H9 (cell line): ENCODE results near the gene NOS3. TPM values are rescaled to one million over a fixed set of nuclear protein-coding genes. Genes with fewer than 3 reads are reported as not detected.

Experiments used
- DNase-seq: peaks from one replicate; pipeline ENCODE4 v3.0.0-alpha.2; 2017
- H2AFZ ChIP-seq: one replicate; pipeline ENCODE4 v1.6.1; 2013; ENCODE audit warnings: mild to moderate bottlenecking, low read length, control low read depth, moderate library complexity
- H2AK5ac ChIP-seq: 2 replicates; pipeline ENCODE4 v1.6.1; 2013; ENCODE audit warnings: low read length, control low read depth, mixed read lengths; ENCODE audit not compliant: insufficient read length
- H2BK120ac ChIP-seq: one replicate; pipeline ENCODE4 v1.6.1; 2013; ENCODE audit warnings: low read depth, mild to moderate bottlenecking, low read length, control low read depth, inconsistent platforms; ENCODE audit not compliant: poor library complexity, severe bottlenecking
- H2BK12ac ChIP-seq: 2 replicates; pipeline ENCODE4 v1.6.1; 2013; ENCODE audit warnings: low read length, control low read depth, mixed read lengths, low read depth; ENCODE audit not compliant: insufficient read length
- H2BK15ac ChIP-seq: 2 replicates; pipeline ENCODE4 v1.6.1; 2013; ENCODE audit warnings: low read depth, low read length, control low read depth
- H2BK20ac ChIP-seq: one replicate; pipeline ENCODE4 v1.6.1; 2013; ENCODE audit warnings: low read depth, mild to moderate bottlenecking, low read length, control low read depth, inconsistent platforms; ENCODE audit not compliant: poor library complexity, severe bottlenecking
- H2BK5ac ChIP-seq: 2 replicates; pipeline ENCODE4 v1.6.1; 2013; ENCODE audit warnings: low read length, control low read depth, mixed read lengths; ENCODE audit not compliant: insufficient read length
- H3K14ac ChIP-seq: 2 replicates; pipeline ENCODE4 v1.6.1; 2013; ENCODE audit warnings: low read length, control low read depth; ENCODE audit not compliant: insufficient read depth
- H3K18ac ChIP-seq: 2 replicates; pipeline ENCODE4 v1.6.1; 2013; ENCODE audit warnings: low read depth, mild to moderate bottlenecking, mixed read lengths, low read length, control low read depth; ENCODE audit not compliant: insufficient read length
- H3K23ac ChIP-seq: 2 replicates; pipeline ENCODE4 v1.6.1; 2013; ENCODE audit warnings: low read length, control low read depth, mixed read lengths, low read depth; ENCODE audit not compliant: insufficient read length
- H3K23me2 ChIP-seq: 2 replicates; pipeline ENCODE4 v1.6.1; 2013; ENCODE audit warnings: low read depth, mild to moderate bottlenecking, mixed read lengths, low read length, control low read depth; ENCODE audit not compliant: insufficient read length, poor library complexity, severe bottlenecking
- H3K27ac ChIP-seq: 2 replicates; pipeline ENCODE4 v1.5.1; 2013; ENCODE audit warnings: low read length, control low read depth, mixed read lengths, low read depth; ENCODE audit not compliant: insufficient read length
- H3K27me3 ChIP-seq: 2 replicates; pipeline ENCODE4 v1.6.1; 2013; ENCODE audit warnings: low read length, control low read depth, inconsistent platforms; ENCODE audit not compliant: insufficient read depth
- H3K4ac ChIP-seq: 2 replicates; pipeline ENCODE4 v1.6.1; 2013; ENCODE audit warnings: low read depth, mild to moderate bottlenecking, control low read depth, inconsistent platforms, low read length, moderate library complexity
- H3K4me1 ChIP-seq: 2 replicates; pipeline ENCODE4 v1.6.1; 2013; ENCODE audit warnings: low read length, control low read depth, inconsistent platforms; ENCODE audit not compliant: insufficient read depth
- H3K4me2 ChIP-seq: 2 replicates; pipeline ENCODE4 v1.6.1; 2013; ENCODE audit warnings: low read length, control low read depth, mixed read lengths; ENCODE audit not compliant: insufficient read length, insufficient read depth
- H3K56ac ChIP-seq: 2 replicates; pipeline ENCODE4 v1.6.1; 2013; ENCODE audit warnings: low read depth, mild to moderate bottlenecking, mixed read lengths, low read length, control low read depth; ENCODE audit not compliant: insufficient read length
- H3K79me1 ChIP-seq: 2 replicates; pipeline ENCODE4 v1.6.1; 2013; ENCODE audit warnings: low read depth, mild to moderate bottlenecking, moderate library complexity, low read length, control low read depth, inconsistent platforms; ENCODE audit not compliant: insufficient read depth, poor library complexity, severe bottlenecking
- H3K79me2 ChIP-seq: 2 replicates; pipeline ENCODE4 v1.6.1; 2013; ENCODE audit warnings: low read length, control low read depth, inconsistent platforms; ENCODE audit not compliant: insufficient read depth
- H3K9ac ChIP-seq: 2 replicates; pipeline ENCODE4 v1.6.1; 2013; ENCODE audit warnings: low read length, control low read depth, mixed read lengths; ENCODE audit not compliant: insufficient read length; ENCODE audit errors: extremely low read depth
- H3K9me3 ChIP-seq: one replicate; pipeline ENCODE4 v1.6.1; 2013; ENCODE audit warnings: low read depth, low read length, inconsistent platforms; ENCODE audit not compliant: control insufficient read depth
- H3T11ph ChIP-seq: one replicate; pipeline ENCODE4 v1.6.1; 2013; ENCODE audit warnings: mild to moderate bottlenecking, low read length, control low read depth, inconsistent platforms
- H4K20me1 ChIP-seq: one replicate; pipeline ENCODE4 v1.6.1; 2013; ENCODE audit not compliant: control insufficient read depth, insufficient read length, insufficient read depth
- H4K5ac ChIP-seq: 2 replicates; pipeline ENCODE4 v1.6.1; 2013; ENCODE audit warnings: low read depth, mild to moderate bottlenecking, mixed read lengths, low read length, control low read depth; ENCODE audit not compliant: insufficient read length
- H4K8ac ChIP-seq: replicated peaks from 2 replicates; pipeline ENCODE4 v1.6.1; 2013; ENCODE audit warnings: low read length, control low read depth, mixed read lengths, low read depth; ENCODE audit not compliant: insufficient read length
- H4K91ac ChIP-seq: 2 replicates; pipeline ENCODE4 v1.6.1; 2013; ENCODE audit warnings: low read depth, mild to moderate bottlenecking, moderate library complexity, mixed read lengths, low read length, control low read depth; ENCODE audit not compliant: insufficient read length
- H3K27ac Mint-ChIP-seq, 3 experiments: 2 replicates in 2 of 3; 3 replicates in 1 of 3; pipeline ENCODE4 v1.8.0; 2020 to 2021; ENCODE audit warnings: mixed read lengths in 3 of 3, mild to moderate bottlenecking in 1 of 3, moderate library complexity in 1 of 3
- H3K27me3 Mint-ChIP-seq: 2 replicates; pipeline ENCODE4 v1.8.0; 2021; ENCODE audit warnings: low read depth, mild to moderate bottlenecking, moderate library complexity, mixed read lengths
- H3K36me3 Mint-ChIP-seq, 3 experiments: 2 replicates in 2 of 3; 3 replicates in 1 of 3; pipeline ENCODE4 v1.8.0; 2020 to 2021; ENCODE audit warnings: low read depth in 3 of 3, mixed read lengths in 3 of 3; ENCODE audit not compliant: insufficient read depth in 1 of 3
- H3K4me1 Mint-ChIP-seq, 2 experiments: 2 replicates each; pipeline ENCODE4 v1.8.0; 2020; ENCODE audit warnings: mixed read lengths in 2 of 2
- H3K4me3 Mint-ChIP-seq, 2 experiments: 2 replicates in 1 of 2; 3 replicates in 1 of 2; pipeline ENCODE4 v1.8.0; 2020 to 2021; ENCODE audit warnings: mild to moderate bottlenecking in 2 of 2, mixed read lengths in 2 of 2, moderate library complexity in 1 of 2
- H3K9me3 Mint-ChIP-seq, 2 experiments: 2 replicates in 1 of 2; 3 replicates in 1 of 2; pipeline ENCODE4 v1.8.0; 2020; ENCODE audit warnings: mild to moderate bottlenecking in 2 of 2, mixed read lengths in 2 of 2, moderate library complexity in 1 of 2
- WGBS: extraction: QIAGEN DNeasy Blood & Tissue Kit; methylation state at CpG from one replicate; pipeline ENCODE4 v1.1.7; 2013; ENCODE audit warnings: missing lambda C conversion rate, low lambda C conversion rate, mixed read lengths; ENCODE audit not compliant: insufficient read length; ENCODE audit errors: extremely low coverage; 5-methylcytosine and 5-hydroxymethylcytosine counted together
- total RNA-seq: library from RNA; stranded (reverse); gene quantifications from 2 replicates; pipeline ENCODE4 v1.2.1, GENCODE V29; 2021
- TF ChIP-seq, protein P1 (sequence below): fragments of 200-600 bp; sonication (generic); conservative IDR thresholded peaks from 3 replicates; pipeline ENCODE4 v1.8.0; 2021; ENCODE audit warnings: antibody characterized with exemption, mild to moderate bottlenecking

Gene NOS3
- total RNA-seq, 1 experiment from 2014 or later, result 4.5 TPM

DNA sequence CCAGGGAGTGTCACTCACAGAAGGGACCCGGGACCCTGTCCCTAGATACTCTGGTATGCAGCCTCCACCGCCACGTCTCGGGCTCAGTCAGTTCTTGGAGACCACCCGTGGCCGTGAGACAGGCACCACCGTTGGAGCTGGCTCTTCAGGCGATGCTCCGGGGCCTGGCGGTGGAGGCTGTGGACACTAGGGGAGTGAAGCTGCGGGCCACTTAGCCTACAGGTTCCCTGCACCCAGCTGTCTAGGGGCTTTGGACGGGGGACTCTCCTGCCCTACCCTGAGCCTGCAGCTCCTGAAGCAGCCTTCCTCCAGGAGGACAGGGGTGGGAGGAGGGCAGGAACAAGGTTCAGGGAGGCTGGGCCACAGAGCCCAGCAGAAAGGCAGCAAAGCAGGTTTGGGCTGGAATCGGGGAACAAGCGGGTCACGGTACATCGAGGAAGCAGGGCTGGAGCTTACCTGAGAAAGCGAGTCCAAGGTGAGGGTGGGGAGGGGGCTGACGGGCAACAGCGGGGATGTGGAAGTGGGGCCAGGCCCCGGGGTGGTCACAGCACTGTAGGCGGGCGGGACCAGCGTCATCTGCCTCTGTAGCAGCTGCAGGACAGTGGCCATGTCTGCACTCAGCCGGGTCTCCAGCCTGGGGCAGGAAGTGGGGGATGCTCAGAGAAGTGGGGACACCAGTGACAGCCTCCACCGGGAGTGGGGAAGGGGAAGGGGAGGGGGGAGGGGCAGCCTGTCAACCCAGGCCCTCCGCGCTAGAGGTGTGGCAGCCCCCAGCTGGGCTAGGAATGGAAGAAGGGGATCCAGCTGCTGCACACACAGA lies 44.2 kb upstream of the NOS3 start:
- H3K4ac ChIP-seq, result no peak overlapping the region
- Mint-ChIP-seq H3K9me3 (no peaks in the 10 kb centered on the region; a peak in 1 of 5 replicates), H3K4me3 (no peak overlapping the region; a peak in 1 of 5 replicates), H3K4me1 (peaks cover 27 to 38% of the 10 kb centered on the region in 2 experiments), H3K27ac (no peak overlapping the region), H3K36me3 (peaks cover 0 to 5% (median 0%) of the 10 kb centered on the region in 3 experiments; a peak in 1 of 7 replicates), H3K27me3 (no peaks in the 10 kb centered on the region; the same call in none of the 2 replicates)
- no peaks in the 10 kb centered on the region for H3K27me3 ChIP-seq
- no peak overlapping the region for H3K27ac ChIP-seq
- no peaks in the 10 kb centered on the region for H3K79me1 ChIP-seq
- H3K23ac ChIP-seq, result no peak overlapping the region
- no peaks in the 10 kb centered on the region for H3K9me3 ChIP-seq
- H3K79me2 ChIP-seq, result no peaks in the 10 kb centered on the region
- H3K14ac ChIP-seq, result no peak overlapping the region
- no peak overlapping the region for H4K5ac ChIP-seq
- no peak overlapping the region for H2BK120ac ChIP-seq
- H3K23me2 ChIP-seq, result no peaks in the 10 kb centered on the region
- TF ChIP-seq, protein P1, sequence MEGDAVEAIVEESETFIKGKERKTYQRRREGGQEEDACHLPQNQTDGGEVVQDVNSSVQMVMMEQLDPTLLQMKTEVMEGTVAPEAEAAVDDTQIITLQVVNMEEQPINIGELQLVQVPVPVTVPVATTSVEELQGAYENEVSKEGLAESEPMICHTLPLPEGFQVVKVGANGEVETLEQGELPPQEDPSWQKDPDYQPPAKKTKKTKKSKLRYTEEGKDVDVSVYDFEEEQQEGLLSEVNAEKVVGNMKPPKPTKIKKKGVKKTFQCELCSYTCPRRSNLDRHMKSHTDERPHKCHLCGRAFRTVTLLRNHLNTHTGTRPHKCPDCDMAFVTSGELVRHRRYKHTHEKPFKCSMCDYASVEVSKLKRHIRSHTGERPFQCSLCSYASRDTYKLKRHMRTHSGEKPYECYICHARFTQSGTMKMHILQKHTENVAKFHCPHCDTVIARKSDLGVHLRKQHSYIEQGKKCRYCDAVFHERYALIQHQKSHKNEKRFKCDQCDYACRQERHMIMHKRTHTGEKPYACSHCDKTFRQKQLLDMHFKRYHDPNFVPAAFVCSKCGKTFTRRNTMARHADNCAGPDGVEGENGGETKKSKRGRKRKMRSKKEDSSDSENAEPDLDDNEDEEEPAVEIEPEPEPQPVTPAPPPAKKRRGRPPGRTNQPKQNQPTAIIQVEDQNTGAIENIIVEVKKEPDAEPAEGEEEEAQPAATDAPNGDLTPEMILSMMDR, result no peak
- WGBS, result no CpG with 5 or more reads among the region's 27 CpGs
- H2BK12ac ChIP-seq, result no peak overlapping the region
- no peak overlapping the region for H2AFZ ChIP-seq
- no peaks in the 10 kb centered on the region for H4K20me1 ChIP-seq
- H3K56ac ChIP-seq, result no peak overlapping the region
- H2BK20ac ChIP-seq, result no peak overlapping the region
- H4K91ac ChIP-seq, result no peak overlapping the region
- DNase-seq, result peak; percentile 33
- H3T11ph ChIP-seq, result no peak overlapping the region
- no peak overlapping the region for H4K8ac ChIP-seq
- H2BK5ac ChIP-seq, result no peak overlapping the region
- no peak overlapping the region for H2BK15ac ChIP-seq
- no peak overlapping the region for H2AK5ac ChIP-seq
- H3K9ac ChIP-seq, result no peak overlapping the region
- no peak overlapping the region for H3K4me2 ChIP-seq
- H3K18ac ChIP-seq, result no peak overlapping the region
- no peaks in the 10 kb centered on the region; the same call in 1 of the 2 replicates for H3K4me1 ChIP-seq
